ENCODE results near the gene MYMX. TPM values are rescaled to one million over a fixed set of nuclear protein-coding genes. Genes with fewer than 3 reads are reported as not detected.
"Not testable (repeated sequence)": the region's sequence is repeated elsewhere in the genome, so short reads cannot be mapped to it uniquely, and the experiment has no call there.

Gene MYMX
- total RNA-seq, 1 donor from 2014 or later: not detected

GRCh38 chr6:44194326-44194725 is 22.4 kb upstream of the MYMX start:
- no peaks in the 10 kb centered on the region for H3K9me3 Mint-ChIP-seq (ENCODE audit: unreplicated experiment)
- no peak overlapping the region for H3K4me3 Mint-ChIP-seq (ENCODE audit: unreplicated experiment)
- H3K27ac Mint-ChIP-seq (ENCODE audit: unreplicated experiment): no peak overlapping the region
- H3K27me3 Mint-ChIP-seq (ENCODE audit: unreplicated experiment): peaks cover 20% of the 10 kb centered on the region
- H3K4me1 Mint-ChIP-seq (ENCODE audit: unreplicated experiment): peaks cover 5% of the 10 kb centered on the region
- no peak for DNase-seq (ENCODE audit: extremely low spot score, unreplicated experiment)
- H3K36me3 Mint-ChIP-seq (ENCODE audit: unreplicated experiment): no peaks in the 10 kb centered on the region
- no peak for TF ChIP-seq CTCF (IDR thresholded peaks at IDR 0.05)

- not testable (repeated sequence) for H3K9me3 Mint-ChIP-seq (ENCODE audit: unreplicated experiment); DNase-seq (ENCODE audit: extremely low spot score, unreplicated experiment); H3K27ac Mint-ChIP-seq (ENCODE audit: unreplicated experiment); H3K36me3 Mint-ChIP-seq (ENCODE audit: unreplicated experiment); H3K4me3 Mint-ChIP-seq (ENCODE audit: unreplicated experiment); H3K4me1 Mint-ChIP-seq (ENCODE audit: unreplicated experiment)
- H3K27me3 Mint-ChIP-seq (ENCODE audit: unreplicated experiment): peaks cover 14% of the 10 kb centered on the region
These were observed 20.4 kb upstream of the MYMX start for GRCh38 chr6:44196351-44196750.

DNA sequence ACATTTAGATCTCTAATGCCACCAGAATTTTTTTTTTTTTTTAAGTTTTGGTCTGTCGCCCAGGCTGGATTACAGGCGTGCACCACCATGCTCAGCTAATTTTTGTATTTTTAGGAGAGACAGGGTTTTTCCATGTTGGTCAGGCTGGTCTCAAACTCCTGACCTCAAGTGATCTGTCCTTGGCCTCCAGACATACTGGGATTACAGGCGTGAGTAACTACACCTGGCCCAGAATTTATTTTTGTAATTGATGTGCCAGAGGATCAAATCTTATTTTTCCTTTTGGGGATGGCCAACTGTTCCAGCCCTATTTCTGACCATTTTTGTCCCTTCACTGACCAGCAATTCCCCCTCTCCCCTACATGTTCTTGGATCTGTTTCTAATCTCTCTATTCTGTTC is 18.0 kb upstream of the MYMX start:
- Mint-ChIP-seq H3K27me3 (ENCODE audit: unreplicated experiment) (peaks cover 7% of the 10 kb centered on the region), H3K4me3 (ENCODE audit: unreplicated experiment) (no peak overlapping the region), H3K36me3 (ENCODE audit: unreplicated experiment) (no peaks in the 10 kb centered on the region), H3K9me3 (ENCODE audit: unreplicated experiment) (no peaks in the 10 kb centered on the region), H3K4me1 (ENCODE audit: unreplicated experiment) (peaks cover 15% of the 10 kb centered on the region), H3K27ac (ENCODE audit: unreplicated experiment) (no peak overlapping the region)
- TF ChIP-seq CTCF (IDR thresholded peaks at IDR 0.05): no peak
- DNase-seq (ENCODE audit: extremely low spot score, unreplicated experiment): no peak

DNA sequence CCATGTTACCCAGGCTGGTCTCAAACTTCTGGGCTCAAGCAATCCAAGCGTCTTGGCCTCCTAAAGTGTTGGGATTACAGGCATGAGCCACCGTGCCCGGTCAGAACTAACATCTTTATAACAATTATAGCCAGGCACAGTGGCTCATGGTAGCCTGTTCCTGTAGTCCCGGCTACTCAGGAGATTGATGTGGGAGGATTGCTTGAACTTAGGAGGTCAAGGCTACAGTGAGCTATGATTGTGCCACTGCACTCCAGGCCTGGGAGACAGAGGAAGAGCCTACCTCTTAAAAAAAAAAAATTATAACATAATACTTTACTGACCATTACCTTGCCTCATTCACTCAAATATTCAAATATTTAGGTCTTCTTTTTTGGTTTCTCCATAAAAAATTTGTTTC is 16.8 kb upstream of the MYMX start:
- no peaks in the 10 kb centered on the region for H3K9me3 Mint-ChIP-seq (ENCODE audit: unreplicated experiment)
- no peak for DNase-seq (ENCODE audit: extremely low spot score, unreplicated experiment)
- H3K36me3 Mint-ChIP-seq (ENCODE audit: unreplicated experiment): no peaks in the 10 kb centered on the region
- H3K4me1 Mint-ChIP-seq (ENCODE audit: unreplicated experiment): peaks cover 15% of the 10 kb centered on the region
- H3K4me3 Mint-ChIP-seq (ENCODE audit: unreplicated experiment): no peak overlapping the region
- no peak overlapping the region for H3K27ac Mint-ChIP-seq (ENCODE audit: unreplicated experiment)
- H3K27me3 Mint-ChIP-seq (ENCODE audit: unreplicated experiment): peaks cover 2% of the 10 kb centered on the region
- no peak for TF ChIP-seq CTCF (IDR thresholded peaks at IDR 0.05)

DNA sequence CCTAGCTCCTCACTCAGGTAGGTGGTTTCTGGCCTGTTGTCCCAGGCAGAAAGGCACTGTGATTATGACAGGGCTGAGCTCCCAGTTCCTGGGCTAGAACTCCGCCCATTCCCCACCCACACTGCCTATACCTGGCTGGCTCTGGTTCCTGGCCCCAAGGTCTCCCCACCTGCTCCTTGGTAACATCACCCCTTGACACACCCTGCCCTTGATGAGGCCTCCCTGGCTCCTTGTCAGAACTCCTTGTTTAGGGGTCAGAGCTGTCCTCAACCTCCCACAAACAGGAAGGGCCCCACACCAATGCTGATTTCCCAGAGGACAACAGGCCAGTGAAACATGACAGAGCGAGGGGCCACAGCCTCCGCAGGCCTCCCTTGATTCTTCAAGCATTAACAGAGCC is 15.5 kb upstream of the MYMX start:
- H3K4me3 Mint-ChIP-seq (ENCODE audit: unreplicated experiment): no peak overlapping the region
- H3K4me1 Mint-ChIP-seq (ENCODE audit: unreplicated experiment): peaks cover 15% of the 10 kb centered on the region
- no peak for DNase-seq (ENCODE audit: extremely low spot score, unreplicated experiment)
- no peaks in the 10 kb centered on the region for H3K9me3 Mint-ChIP-seq (ENCODE audit: unreplicated experiment)
- no peak for TF ChIP-seq CTCF (IDR thresholded peaks at IDR 0.05)
- no peaks in the 10 kb centered on the region for H3K36me3 Mint-ChIP-seq (ENCODE audit: unreplicated experiment)
- no peaks in the 10 kb centered on the region for H3K27me3 Mint-ChIP-seq (ENCODE audit: unreplicated experiment)
- no peak overlapping the region for H3K27ac Mint-ChIP-seq (ENCODE audit: unreplicated experiment)
